IPS DF 4.7 (cell line): ENCODE results near the gene CA10.

Experiments
- DNase-seq: peaks from one replicate; pipeline ENCODE4 v3.0.0-alpha.2; 2013; ENCODE audit warnings: low spot score; ENCODE audit errors: extremely low read depth

Gene CA10

GRCh38 chr17:51687887-51688286 lies 470.6 kb downstream of the CA10 start:
- no peak for DNase-seq

- DNase-seq, result no peak
Measured at GRCh38 chr17:51685287-51685909, 473.1 kb downstream of the CA10 start.

GRCh38 chr17:51684214-51684613 lies 474.3 kb downstream of the CA10 start:
- DNase-seq, result no peak

- no peak for DNase-seq
Measured at GRCh38 chr17:51683291-51683690, 475.2 kb downstream of the CA10 start.

GRCh38 chr17:51682115-51682514 lies 476.4 kb downstream of the CA10 start:
- no peak for DNase-seq

- no peak for DNase-seq
Measured at GRCh38 chr17:51677875-51678274, 480.6 kb downstream of the CA10 start.

- no peak for DNase-seq
Measured at GRCh38 chr17:51676691-51677487, 481.6 kb downstream of the CA10 start.

GRCh38 chr17:51674579-51675255 lies 483.8 kb downstream of the CA10 start:
- no peak for DNase-seq

GRCh38 chr17:51673070-51673469 lies 485.4 kb downstream of the CA10 start:
- DNase-seq, result no peak

- no peak for DNase-seq
Measured at GRCh38 chr17:51672065-51672464, 486.4 kb downstream of the CA10 start.

GRCh38 chr17:51670899-51671298 lies 487.6 kb downstream of the CA10 start:
- DNase-seq, result no peak

GRCh38 chr17:51668963-51669246 lies 489.6 kb downstream of the CA10 start:
- no peak for DNase-seq

- DNase-seq, result no peak
Measured at GRCh38 chr17:51668155-51668962, 490.2 kb downstream of the CA10 start.

GRCh38 chr17:51667706-51668083 lies 490.8 kb downstream of the CA10 start:
- DNase-seq, result no peak

- DNase-seq, result no peak
Measured at GRCh38 chr17:51666971-51667705, 491.4 kb downstream of the CA10 start.

- DNase-seq, result no peak
Measured at GRCh38 chr17:51662204-51663056, 496.1 kb downstream of the CA10 start.

- no peak for DNase-seq
Measured at GRCh38 chr17:51661403-51661802, 497.1 kb downstream of the CA10 start.

GRCh38 chr17:51660266-51660665 lies 498.2 kb downstream of the CA10 start:
- no peak for DNase-seq

- no peak for DNase-seq
Measured at GRCh38 chr17:51657224-51657623, 501.3 kb downstream of the CA10 start.

- no peak for DNase-seq
Measured at GRCh38 chr17:51653878-51654277, 504.6 kb downstream of the CA10 start.
